Thoracic aorta (tissue), 2 donors: ENCODE results near the gene ACTG1. TPM values are rescaled to one million over a fixed set of nuclear protein-coding genes. Genes with fewer than 3 reads are reported as not detected.

Experiments used
- ATAC-seq: fragments of 150-250 bp; one replicate; pipeline ENCODE4 v1.8.0; 2017; ENCODE audit warnings: low read depth; ENCODE audit not compliant: insufficient number of reproducible peaks, low FRiP score
- DNase-seq: peaks from one replicate; pipeline ENCODE4 v3.0.0-alpha.2; 2020; ENCODE audit warnings: low spot score
- H3K27ac ChIP-seq, 2 donors: fragments of 200-600 bp; sonication (generic); 1 replicate in 1 of 2; 2 replicates in 1 of 2; pipeline ENCODE4 v1.5.1; 2016; ENCODE audit warnings: mild to moderate bottlenecking in 2 of 2, moderate library complexity in 2 of 2
- H3K27me3 ChIP-seq: fragments of 200-600 bp; sonication (generic); replicated peaks from 2 replicates; pipeline ENCODE4 v1.6.0; 2016; ENCODE audit warnings: mild to moderate bottlenecking; ENCODE audit not compliant: insufficient read depth
- H3K36me3 ChIP-seq: fragments of 200-600 bp; sonication (generic); one replicate; pipeline ENCODE4 v1.5.1; 2016
- H3K4me1 ChIP-seq, 2 donors: fragments of 200-600 bp; sonication (generic); 1 replicate in 1 of 2; 2 replicates in 1 of 2; pipeline versions ENCODE4 v1.5.1 to v1.6.0; 2016; ENCODE audit warnings: low read depth in 2 of 2, mild to moderate bottlenecking in 1 of 2; ENCODE audit not compliant: control insufficient read depth in 1 of 2
- H3K4me3 ChIP-seq: fragments of 200-600 bp; sonication (generic); 2 replicates; pipeline ENCODE4 v1.5.1; 2016; ENCODE audit warnings: mild to moderate bottlenecking
- H3K9me3 ChIP-seq: fragments of 200-600 bp; sonication (generic); 2 replicates; pipeline ENCODE4 v1.5.1; 2016
- CTCF ChIP-seq: fragments of 200-600 bp; sonication (generic); IDR thresholded peaks from one replicate; pipeline ENCODE4 v1.5.1; 2019; ENCODE audit warnings: antibody characterized with exemption
- total RNA-seq, 2 donors: library from RNA; depleted of rRNA; stranded (reverse); fragments of >200 nt; gene quantifications; one replicate each; pipeline versions ENCODE4 v1.1.0 to v1.2.3, GENCODE V29; 2016

The ACTG1 gene
- total RNA-seq, 2 donors from 2014 or later: 4,421 to 4,935 TPM

GRCh38 chr17:81469266-81469665 lies 43.3 kb downstream of the ACTG1 start:
- Histone ChIP-seq H3K4me3 (no peak overlapping the region), H3K27ac (no peak overlapping the region), H3K4me1 (peaks cover 0 to 5% of the 10 kb centered on the region in 2 donors), H3K9me3 (no peaks in the 10 kb centered on the region), H3K36me3 (no peaks in the 10 kb centered on the region), H3K27me3 (no peaks in the 10 kb centered on the region)
- DNase-seq: no peak
- no peak for TF ChIP-seq CTCF
- no peak for ATAC-seq

GRCh38 chr17:81468770-81469121 lies 43.9 kb downstream of the ACTG1 start:
- DNase-seq: no peak
- ATAC-seq: no peak
- Histone ChIP-seq H3K27me3 (no peaks in the 10 kb centered on the region), H3K9me3 (no peaks in the 10 kb centered on the region), H3K27ac (no peak overlapping the region), H3K4me3 (no peak overlapping the region), H3K36me3 (no peaks in the 10 kb centered on the region), H3K4me1 (peaks cover 0 to 5% of the 10 kb centered on the region in 2 donors)
- TF ChIP-seq CTCF: no peak

GRCh38 chr17:81468111-81468769 lies 44.4 kb downstream of the ACTG1 start:
- Histone ChIP-seq H3K27me3 (no peaks in the 10 kb centered on the region), H3K36me3 (peaks cover 4% of the 10 kb centered on the region), H3K4me1 (peaks cover 0 to 5% of the 10 kb centered on the region in 2 donors), H3K9me3 (no peaks in the 10 kb centered on the region), H3K4me3 (no peak overlapping the region), H3K27ac (no peak overlapping the region)
- DNase-seq (no peak), ATAC-seq (no peak)
- TF ChIP-seq CTCF: no peak

- H3K27me3 ChIP-seq: no peaks in the 10 kb centered on the region
- H3K9me3 ChIP-seq: no peaks in the 10 kb centered on the region
- ATAC-seq (no peak), DNase-seq (no peak)
- no peak overlapping the region for H3K4me3 ChIP-seq
- H3K36me3 ChIP-seq: peaks cover 16% of the 10 kb centered on the region
- peaks cover 0 to 5% of the 10 kb centered on the region in 2 donors for H3K4me1 ChIP-seq
- no peak overlapping the region for H3K27ac ChIP-seq
- no peak for TF ChIP-seq CTCF
Observed at GRCh38 chr17:81466564-81467472, 45.8 kb downstream of the ACTG1 start.

- no peak for TF ChIP-seq CTCF
- Histone ChIP-seq H3K4me1 (peaks cover 0 to 3% of the 10 kb centered on the region in 2 donors), H3K27me3 (no peaks in the 10 kb centered on the region), H3K27ac (no peak overlapping the region), H3K36me3 (peaks cover 18% of the 10 kb centered on the region), H3K4me3 (no peak overlapping the region), H3K9me3 (no peaks in the 10 kb centered on the region)
- ATAC-seq (no peak), DNase-seq (no peak)
Observed at GRCh38 chr17:81465910-81466309, 46.7 kb downstream of the ACTG1 start.
